Measurements from ENCODE around the gene GALNTL6. TPM values are rescaled to one million over a fixed set of nuclear protein-coding genes. Genes with fewer than 3 reads are reported as not detected.

The GALNTL6 gene
- polyA plus RNA-seq, 1 donor (not counting 4 experiments of a cell fraction or from before 2014, with no cell fraction given), result not detected

GRCh38 chr4:172055046-172055445 is 241.8 kb downstream of the GALNTL6 start:
- no peaks in the 10 kb centered on the region for H3K36me3 ChIP-seq (ENCODE audit: control insufficient read depth in 2 of 2, extremely low read depth in 1 of 2, insufficient read depth in 2 of 2, low read length in 2 of 2)
- no peaks in the 10 kb centered on the region for H3K27me3 ChIP-seq (ENCODE audit: control insufficient read depth, extremely low read depth, insufficient read depth, low read length)
- TF ChIP-seq EZH2 (IDR thresholded peaks at IDR 0.05; ENCODE audit: low read length) (no peak), CTCF (optimal IDR thresholded peaks at IDR 0.05 in 1 of 3, IDR thresholded peaks at IDR 0.05 in 1 of 3, conservative IDR thresholded peaks at IDR 0.05 in 1 of 3; ENCODE audit: extremely low read depth in 1 of 3, insufficient read depth in 2 of 3, low read length in 3 of 3) (no peak)
- no peaks in the 10 kb centered on the region for H3K9me1 ChIP-seq (ENCODE audit: control insufficient read depth, extremely low read depth, insufficient read depth, low read length)
- H3K9ac ChIP-seq (ENCODE audit: control insufficient read depth, extremely low read depth, insufficient read depth, low read length), result no peak overlapping the region
- no peak overlapping the region for H3K4me2 ChIP-seq (ENCODE audit: control insufficient read depth, extremely low read depth, insufficient read depth, low read depth, low read length)
- H3K4me3 ChIP-seq (ENCODE audit: control insufficient read depth in 2 of 3, extremely low read depth in 1 of 3, insufficient read depth in 2 of 3, low read depth in 1 of 3, low read length in 3 of 3), result no peak overlapping the region
- DNase-seq (ENCODE audit: low read depth, low spot score) (no peak), FAIRE-seq (no peak)
- H4K20me1 ChIP-seq (ENCODE audit: control insufficient read depth, extremely low read depth, insufficient read depth, low read length), result no peaks in the 10 kb centered on the region
- H3K79me2 ChIP-seq (ENCODE audit: control insufficient read depth, insufficient read depth, low read length), result no peaks in the 10 kb centered on the region
- no peak overlapping the region for H2AFZ ChIP-seq (ENCODE audit: control insufficient read depth, low read length)
- H3K4me1 ChIP-seq (ENCODE audit: control insufficient read depth, extremely low read depth, insufficient read depth, low read length), result no peaks in the 10 kb centered on the region
- no peak overlapping the region for H3K27ac ChIP-seq (ENCODE audit: control insufficient read depth, insufficient read depth, low read length)
- H3K9me3 ChIP-seq (ENCODE audit: control insufficient read depth, low read depth, low read length), result no peaks in the 10 kb centered on the region
- dilution Hi-C loops (cut with MboI; ENCODE audit: extremely low pct_ligation_motif_present, low sequenced_read_pairs), result no loop called here

- Histone ChIP-seq H2AFZ (ENCODE audit: control insufficient read depth, low read length) (no peak overlapping the region), H3K4me2 (ENCODE audit: control insufficient read depth, extremely low read depth, insufficient read depth, low read depth, low read length) (no peak overlapping the region), H3K27me3 (ENCODE audit: control insufficient read depth, extremely low read depth, insufficient read depth, low read length) (no peaks in the 10 kb centered on the region), H3K9me3 (ENCODE audit: control insufficient read depth, low read depth, low read length) (no peaks in the 10 kb centered on the region), H3K4me3 (ENCODE audit: control insufficient read depth in 2 of 3, extremely low read depth in 1 of 3, insufficient read depth in 2 of 3, low read depth in 1 of 3, low read length in 3 of 3) (no peak overlapping the region), H3K36me3 (ENCODE audit: control insufficient read depth in 2 of 2, extremely low read depth in 1 of 2, insufficient read depth in 2 of 2, low read length in 2 of 2) (no peaks in the 10 kb centered on the region), H3K9me1 (ENCODE audit: control insufficient read depth, extremely low read depth, insufficient read depth, low read length) (no peaks in the 10 kb centered on the region), H3K27ac (ENCODE audit: control insufficient read depth, insufficient read depth, low read length) (no peak overlapping the region), H3K79me2 (ENCODE audit: control insufficient read depth, insufficient read depth, low read length) (no peaks in the 10 kb centered on the region), H3K4me1 (ENCODE audit: control insufficient read depth, extremely low read depth, insufficient read depth, low read length) (no peaks in the 10 kb centered on the region), H4K20me1 (ENCODE audit: control insufficient read depth, extremely low read depth, insufficient read depth, low read length) (no peaks in the 10 kb centered on the region), H3K9ac (ENCODE audit: control insufficient read depth, extremely low read depth, insufficient read depth, low read length) (no peak overlapping the region)
- no peak for DNase-seq (ENCODE audit: low read depth, low spot score)
- TF ChIP-seq CTCF (optimal IDR thresholded peaks at IDR 0.05 in 1 of 3, IDR thresholded peaks at IDR 0.05 in 1 of 3, conservative IDR thresholded peaks at IDR 0.05 in 1 of 3; ENCODE audit: extremely low read depth in 1 of 3, insufficient read depth in 2 of 3, low read length in 3 of 3) (no peak), EZH2 (IDR thresholded peaks at IDR 0.05; ENCODE audit: low read length) (no peak)
- dilution Hi-C loops (cut with MboI; ENCODE audit: extremely low pct_ligation_motif_present, low sequenced_read_pairs), result no loop called here
- FAIRE-seq, result no peak
Observed at GRCh38 chr4:172055498-172055897, 242.3 kb downstream of the GALNTL6 start.

All from keratinocyte (primary cell).